H1 (cell line): ENCODE measurements around the gene FOXN3. TPM values are rescaled to one million over a fixed set of nuclear protein-coding genes. Genes with fewer than 3 reads are reported as not detected.

Source experiments
- CTCF ChIA-PET: fragments of 300-600 bp; sonication (Branson Sonifier 250); formaldehyde crosslinking; loops from one replicate; lab custom pipeline; 2021; ENCODE audit not compliant: partially characterized antibody; lab: Charles Lee
- POLR2A ChIA-PET: fragments of 300-600 bp; sonication (Branson Sonifier 250); formaldehyde crosslinking; loops from one replicate; lab custom pipeline; 2021; ENCODE audit warnings: inconsistent platforms; ENCODE audit not compliant: partially characterized antibody; lab: Charles Lee
- DNase-seq, 2 experiments: peaks; one replicate each; pipeline versions ENCODE4 v3.0.0 to v3.0.0-alpha.2; 2010 to 2022; ENCODE audit warnings: low spot score in 2 of 2, low read depth in 1 of 2, mixed read lengths in 1 of 2
- FAIRE-seq: peaks from 2 replicates; lab custom pipeline; 2011; peaks lifted over from hg19 to GRCh38; lab: Jason Lieb, UNC
- H2AFZ ChIP-seq: 2 replicates; pipeline ENCODE4 v1.8.1; 2012; ENCODE audit warnings: low read length, inconsistent platforms
- H2AK5ac ChIP-seq: 2 replicates; pipeline ENCODE4 v1.6.1; 2013; ENCODE audit warnings: low read depth, low read length
- H2BK120ac ChIP-seq: replicated peaks from 2 replicates; pipeline ENCODE3; 2013; ENCODE audit warnings: low read depth, low read length, inconsistent platforms
- H2BK12ac ChIP-seq: 2 replicates; pipeline ENCODE4 v1.6.1; 2013; ENCODE audit warnings: low read depth, low read length
- H2BK15ac ChIP-seq: 2 replicates; pipeline ENCODE4 v1.6.1; 2013; ENCODE audit warnings: low read length
- H2BK20ac ChIP-seq: 2 replicates; pipeline ENCODE4 v1.6.1; 2013; ENCODE audit warnings: low read length
- H2BK5ac ChIP-seq: 2 replicates; pipeline ENCODE4 v1.6.1; 2013; ENCODE audit warnings: low read depth, low read length
- H3K14ac ChIP-seq: 2 replicates; pipeline ENCODE4 v1.6.1; 2013; ENCODE audit warnings: inconsistent platforms; ENCODE audit not compliant: insufficient read length
- H3K18ac ChIP-seq: 2 replicates; pipeline ENCODE4 v1.6.1; 2013; ENCODE audit warnings: low read length; ENCODE audit errors: extremely low read depth
- H3K23ac ChIP-seq: 2 replicates; pipeline ENCODE4 v1.6.1; 2013; ENCODE audit warnings: inconsistent platforms; ENCODE audit not compliant: insufficient read length
- H3K23me2 ChIP-seq: 2 replicates; pipeline ENCODE4 v1.6.1; 2013; ENCODE audit warnings: low read depth, low read length
- H3K27ac ChIP-seq: 2 replicates; pipeline ENCODE4 v1.6.1; 2011; ENCODE audit warnings: low read depth, low read length, inconsistent platforms
- H3K27me3 ChIP-seq, 4 experiments: replicated peaks in 1 of 4; 1 replicate in 1 of 4; 2 replicates in 3 of 4; pipeline versions ENCODE4 v1.6.1 to v1.8.1; 2011 to 2013; ENCODE audit warnings: low read length in 3 of 4, mild to moderate bottlenecking in 3 of 4, inconsistent platforms in 2 of 4, mixed read lengths in 2 of 4, moderate library complexity in 1 of 4; ENCODE audit not compliant: control insufficient read depth in 3 of 4, insufficient read depth in 3 of 4; ENCODE audit errors: extremely low read depth in 1 of 4
- H3K36me3 ChIP-seq, 4 experiments: 2 replicates each; pipeline versions ENCODE4 v1.6.1 to v1.8.1; 2011 to 2013; ENCODE audit warnings: mild to moderate bottlenecking in 4 of 4, low read length in 3 of 4, moderate library complexity in 2 of 4, control low read depth in 1 of 4, inconsistent platforms in 1 of 4; ENCODE audit not compliant: insufficient read depth in 4 of 4, control insufficient read depth in 2 of 4
- H3K4ac ChIP-seq: replicated peaks from 2 replicates; pipeline ENCODE3; 2013; ENCODE audit warnings: low read length, low read depth, mixed read lengths, inconsistent platforms; ENCODE audit not compliant: insufficient read length
- H3K4me1 ChIP-seq, 4 experiments: replicated peaks in 1 of 4; 1 replicate in 1 of 4; 2 replicates in 3 of 4; pipeline versions ENCODE4 v1.6.1 to v1.8.1; 2011 to 2013; ENCODE audit warnings: low read length in 3 of 4, inconsistent platforms in 2 of 4, mixed read lengths in 1 of 4; ENCODE audit not compliant: insufficient read depth in 4 of 4, control insufficient read depth in 3 of 4
- H3K4me2 ChIP-seq, 2 experiments: 2 replicates each; pipeline versions ENCODE4 v1.6.1 to v1.8.1; 2011 to 2013; ENCODE audit warnings: low read depth in 2 of 2, low read length in 2 of 2, control low read depth in 1 of 2, inconsistent platforms in 1 of 2, mild to moderate bottlenecking in 1 of 2; ENCODE audit not compliant: insufficient read depth in 1 of 2
- H3K4me3 ChIP-seq, 4 experiments: fragments of 200-600, 300-600 bp in 1 of 4; sonication (generic), shearing (Covaris generic), sonication (Bioruptor Twin) in 1 of 4; 2 replicates each; pipeline versions ENCODE4 v1.5.1 to v1.8.1; 2011 to 2016; ENCODE audit warnings: low read length in 4 of 4, low read depth in 3 of 4, control low read depth in 2 of 4, inconsistent platforms in 2 of 4, mild to moderate bottlenecking in 2 of 4, mixed read lengths in 1 of 4, moderate library complexity in 1 of 4; ENCODE audit not compliant: insufficient read depth in 2 of 4; ENCODE audit errors: extremely low read depth in 1 of 4
- H3K56ac ChIP-seq: replicated peaks from 2 replicates; pipeline ENCODE3; 2013; ENCODE audit warnings: low read depth, mild to moderate bottlenecking, mixed read lengths, low read length, inconsistent platforms; ENCODE audit not compliant: insufficient read length
- H3K79me1 ChIP-seq: 2 replicates; pipeline ENCODE4 v1.6.1; 2013; ENCODE audit warnings: low read depth, low read length, control low read depth
- H3K79me2 ChIP-seq, 2 experiments: 2 replicates each; pipeline versions ENCODE4 v1.6.1 to v1.8.1; 2012 to 2013; ENCODE audit warnings: low read length in 2 of 2, mild to moderate bottlenecking in 2 of 2, inconsistent platforms in 1 of 2; ENCODE audit not compliant: insufficient read depth in 2 of 2, control insufficient read depth in 1 of 2
- H3K9ac ChIP-seq, 4 experiments: replicated peaks in 1 of 4; 1 replicate in 1 of 4; 2 replicates in 3 of 4; pipeline versions ENCODE4 v1.6.1 to v1.8.1; 2011 to 2013; ENCODE audit warnings: low read depth in 3 of 4, low read length in 3 of 4, control low read depth in 2 of 4, mild to moderate bottlenecking in 2 of 4, moderate library complexity in 2 of 4, inconsistent platforms in 1 of 4; ENCODE audit errors: extremely low read depth in 1 of 4
- H3K9me3 ChIP-seq, 2 experiments: 2 replicates each; pipeline versions ENCODE4 v1.6.1 to v1.8.1; 2012 to 2013; ENCODE audit warnings: mild to moderate bottlenecking in 2 of 2, moderate library complexity in 2 of 2, control low read depth in 1 of 2, inconsistent platforms in 1 of 2, low read depth in 1 of 2, low read length in 1 of 2, mixed read lengths in 1 of 2; ENCODE audit not compliant: insufficient read depth in 2 of 2
- H4K20me1 ChIP-seq, 2 experiments: replicated peaks in 1 of 2; 2 replicates each; pipeline versions ENCODE3 to v1.8.1; 2011 to 2013; ENCODE audit warnings: inconsistent platforms in 2 of 2, low read length in 2 of 2, mild to moderate bottlenecking in 1 of 2; ENCODE audit not compliant: insufficient read depth in 2 of 2, control insufficient read depth in 1 of 2
- H4K5ac ChIP-seq: 2 replicates; pipeline ENCODE4 v1.6.1; 2013; ENCODE audit warnings: low read length, low read depth, mixed read lengths, inconsistent platforms; ENCODE audit not compliant: insufficient read length
- H4K8ac ChIP-seq: 2 replicates; pipeline ENCODE4 v1.8.0; 2013; ENCODE audit warnings: mild to moderate bottlenecking, moderate library complexity, low read length, inconsistent platforms; ENCODE audit not compliant: insufficient read depth; ENCODE audit errors: extremely low read depth
- H4K91ac ChIP-seq: replicated peaks from 2 replicates; pipeline ENCODE3; 2013; ENCODE audit warnings: low read length, mixed read lengths, inconsistent platforms; ENCODE audit not compliant: insufficient read length
- ATF2 ChIP-seq: IDR thresholded peaks from 2 replicates; pipeline ENCODE4 v1.6.1; 2012; ENCODE audit warnings: low read length, inconsistent platforms
- ATF3 ChIP-seq: IDR thresholded peaks from 2 replicates; pipeline ENCODE4 v1.6.1; 2011; ENCODE audit warnings: low read depth, mild to moderate bottlenecking, low read length; ENCODE audit not compliant: insufficient read depth
- GTF2F1 ChIP-seq: IDR thresholded peaks from 2 replicates; pipeline ENCODE4 v1.6.1; 2012; ENCODE audit warnings: low read depth, low read length, improper control_type of control experiment, borderline replicate concordance
- WGBS, 2 experiments: shearing (Covaris generic) in 1 of 2; methylation state at CpG; one replicate each; pipeline versions ENCODE4 v1.1.6 to v1.1.7; 2013 to 2015; ENCODE audit warnings: low lambda C conversion rate in 2 of 2, mixed read lengths in 2 of 2, inconsistent platforms in 1 of 2, low coverage in 1 of 2, missing lambda C conversion rate in 1 of 2; ENCODE audit not compliant: insufficient replicate concordance in 2 of 2, insufficient coverage in 1 of 2, insufficient read length in 1 of 2; ENCODE audit errors: extremely low coverage in 1 of 2, missing lambda C conversion rate in 1 of 2; 5-methylcytosine and 5-hydroxymethylcytosine counted together
- polyA plus RNA-seq, 7 experiments: library from polyadenylated mRNA; depleted of rRNA in 3 of 7; stranded (reverse) in 5 of 7; unstranded in 2 of 7; fragments of >200 nt in 5 of 7; fragments of 200-250 nt in 2 of 7; gene quantifications; 1 replicate in 5 of 7; 2 replicates in 1 of 7; 4 replicates in 1 of 7; pipeline versions ENCODE4 v1.2.1 to v1.2.3, GENCODE V29; 2011 to 2013; ENCODE audit warnings: missing spikeins in 2 of 7, mixed read lengths in 2 of 7
- total RNA-seq: library from RNA; stranded (reverse); fragmentation: NEBNext Ultra II Directional; extraction: Animal tissue kit (Norgen Biotek cat#: 25700); gene quantifications from 2 replicates; pipeline ENCODE4 v1.2.1, GENCODE V29; 2021

FOXN3 gene
- total and polyA plus RNA-seq, 2 of the 8 experiments (the other 6 are each of a cell fraction or from before 2014, with no cell fraction given) = 52.6 to 178 TPM

- no peak overlapping the region for H3K4me2 ChIP-seq
- H3K4me3 ChIP-seq = no peak overlapping the region
- H2BK12ac ChIP-seq = no peak overlapping the region
- H2BK15ac ChIP-seq = no peak overlapping the region
- TF ChIP-seq ATF2 = no peak
- TF ChIP-seq GTF2F1 = no peak
- no peak for TF ChIP-seq ATF3
- H3K27ac ChIP-seq = no peak overlapping the region
- H4K5ac ChIP-seq = no peak overlapping the region
- H3K4ac ChIP-seq = no peak overlapping the region
- H2AK5ac ChIP-seq = no peak overlapping the region
- no peak overlapping the region for H2BK5ac ChIP-seq
- no peaks in the 10 kb centered on the region for H3K9me3 ChIP-seq
- H3K36me3 ChIP-seq = peaks cover 0 to 4% (median 0%) of the 10 kb centered on the region in 4 experiments; a peak in 3 of 8 replicates
- no peak overlapping the region for H3K23ac ChIP-seq
- no peak overlapping the region for H3K14ac ChIP-seq
- no peak overlapping the region for H2AFZ ChIP-seq
- H3K23me2 ChIP-seq = no peaks in the 10 kb centered on the region
- no peak overlapping the region for H4K8ac ChIP-seq
- no peak for DNase-seq
- peaks cover 6 to 20% (median 18%) of the 10 kb centered on the region in 4 experiments for H3K4me1 ChIP-seq
- ChIA-PET POLR2A (no interaction called here), CTCF (interaction anchor here (0.8 to 2.6 kb wide), 7 partner anchors 8 to 218 kb away, joined by 3 to 10 read pairs (median 3); no protein-coding TSS in a partner anchor)
- no peak for FAIRE-seq
- no peak overlapping the region for H3K56ac ChIP-seq
- H3K27me3 ChIP-seq = no peaks in the 10 kb centered on the region
- H4K20me1 ChIP-seq = peaks cover 8 to 14% of the 10 kb centered on the region in 2 experiments
- WGBS, 2 experiments = 73% methylated on average over 6 of the region's 6 CpGs; no CpG with 5 or more reads in 1 of the 2 experiments
- H3K9ac ChIP-seq = no peak overlapping the region
- no peak overlapping the region for H2BK120ac ChIP-seq
- peaks cover 0 to 96% of the 10 kb centered on the region in 2 experiments; a peak in 2 of 4 replicates for H3K79me2 ChIP-seq
- H2BK20ac ChIP-seq = no peak overlapping the region
- H4K91ac ChIP-seq = no peak overlapping the region
- peaks cover 15% of the 10 kb centered on the region for H3K79me1 ChIP-seq
- no peak overlapping the region for H3K18ac ChIP-seq
These were observed 172.3 kb downstream of the FOXN3 start for GRCh38 chr14:89244720-89245119.
